Measurements from ENCODE around the gene CYBC1. TPM values are rescaled to one million over a fixed set of nuclear protein-coding genes. Genes with fewer than 3 reads are reported as not detected.

The CYBC1 gene
- polyA plus RNA-seq, 3 donors, result 160 to 225 (median 217) TPM

GRCh38 chr17:82449883-82450356 lies 632 bp downstream of the CYBC1 start:
- peaks cover 22 to 27% of the 10 kb centered on the region in 2 donors for H3K36me3 ChIP-seq (replicated peaks in 1 of 2; ENCODE audit: control insufficient read depth in 1 of 2, insufficient read depth in 2 of 2, low read length in 2 of 2)
- peak overlapping the region; percentile 79 to 87 for H3K27ac ChIP-seq (ENCODE audit: low read depth in 1 of 2, low read length in 2 of 2)
- TF ChIP-seq CTCF (IDR thresholded peaks at IDR 0.05), result no peak
- H3K9me3 ChIP-seq (replicated peaks in 1 of 2; ENCODE audit: control insufficient read depth in 1 of 2, insufficient read depth in 1 of 2, low read length in 2 of 2), result no peaks in the 10 kb centered on the region
- peaks cover 52% of the 10 kb centered on the region for H3K79me2 ChIP-seq (ENCODE audit: insufficient read depth, low read length)
- peak overlapping the region; percentile 80 to 97 (median 92) for H3K27ac Mint-ChIP-seq
- 0% methylated on average over 5 of the region's 18 CpGs for WGBS (ENCODE audit: insufficient coverage)
- H3K27me3 ChIP-seq (ENCODE audit: control insufficient read depth in 2 of 2, insufficient read depth in 2 of 2, low read length in 2 of 2), result no peaks in the 10 kb centered on the region
- H3K9ac ChIP-seq (ENCODE audit: insufficient read depth, low read length, poor library complexity, severe bottlenecking), result peak overlapping the region; percentile 92
- peaks cover 52% of the 10 kb centered on the region for H4K20me1 ChIP-seq (ENCODE audit: insufficient read depth, low read length)
- H2AFZ ChIP-seq (ENCODE audit: insufficient read depth, low read depth, low read length, poor library complexity, severe bottlenecking), result peak overlapping the region; percentile 79
- H3K36me3 Mint-ChIP-seq, result peaks cover 12 to 32% of the 10 kb centered on the region in 2 donors
- H3K4me1 ChIP-seq (ENCODE audit: control insufficient read depth in 1 of 2, insufficient read depth in 2 of 2, low read length in 2 of 2), result peaks cover 28 to 38% of the 10 kb centered on the region in 2 donors
- intact Hi-C loops (cut with micrococcal nuclease), result loop anchor here (1.0 to 10.0 kb wide), 7 partner anchors 8 to 415 kb away; partner anchors contain the start of genes HEXD (in 2 of the 2), OGFOD3 (in 2 of the 2), DCXR (in 1 of the 2) and NARF (in 1 of the 2)
- H3K9me3 Mint-ChIP-seq, result peaks cover 0 to 6% (median 2%) of the 10 kb centered on the region in 7 donors
- H3K4me3 ChIP-seq (replicated peaks in 1 of 3; ENCODE audit: low read depth in 2 of 3, low read length in 3 of 3), result peak overlapping the region; percentile 78 to 100 (median 79)
- peaks cover 0 to 1% (median 0%) of the 10 kb centered on the region in 3 donors for H3K27me3 Mint-ChIP-seq (ENCODE audit: low read depth in 3 of 3)
- H3K4me3 Mint-ChIP-seq, result peak overlapping the region; percentile 93 to 99
- peak in 1 of 3 donors; percentile 23 for DNase-seq
- H3K4me2 ChIP-seq (replicated peaks; ENCODE audit: extremely low read depth, low read length, poor library complexity, severe bottlenecking), result peak overlapping the region; percentile 98
- peaks cover 24% of the 10 kb centered on the region for H3K4me1 Mint-ChIP-seq

DNA sequence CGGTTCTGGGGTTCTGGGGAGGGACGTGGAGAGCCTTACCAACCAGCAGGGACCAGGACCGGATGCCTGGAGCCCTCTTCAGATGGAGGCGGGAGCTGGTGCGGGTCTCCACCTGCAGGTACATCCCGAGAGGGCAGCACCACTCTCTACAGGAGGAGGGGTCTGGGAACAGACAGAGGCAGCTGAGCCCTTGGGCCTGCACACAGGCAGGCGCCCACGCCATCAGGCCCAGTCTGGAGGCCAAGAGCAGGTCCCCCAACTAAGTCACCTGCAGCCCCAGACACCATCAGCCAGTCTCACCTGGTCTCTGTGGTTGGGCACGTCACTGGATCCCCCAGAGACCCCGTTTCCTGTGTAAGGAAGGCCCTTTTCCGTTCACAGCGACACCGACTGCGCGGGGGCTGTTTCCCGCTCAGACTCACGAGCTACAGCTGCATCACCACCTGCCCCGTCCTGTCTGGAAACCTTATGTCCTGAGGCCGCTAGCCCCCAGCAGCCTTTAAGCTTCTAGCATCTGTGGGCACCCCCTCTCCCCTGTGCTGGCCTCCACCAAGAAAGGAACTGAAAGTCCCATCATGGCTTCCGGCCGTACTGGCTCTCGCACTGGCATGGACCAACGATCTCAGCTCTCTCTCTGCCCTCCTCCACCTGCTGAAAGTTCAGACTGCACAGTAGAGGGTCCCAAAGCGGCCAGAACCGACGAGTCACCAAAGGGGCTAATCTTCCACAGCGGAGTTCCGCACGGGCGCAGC lies 1.2 kb downstream of the CYBC1 start:
- H3K9me3 Mint-ChIP-seq, result peaks cover 0 to 6% (median 2%) of the 10 kb centered on the region in 7 donors
- Histone ChIP-seq H3K4me2 (replicated peaks; ENCODE audit: extremely low read depth, low read length, poor library complexity, severe bottlenecking) (peak overlapping the region; percentile 98), H3K79me2 (ENCODE audit: insufficient read depth, low read length) (peaks cover 58% of the 10 kb centered on the region), H3K4me1 (ENCODE audit: control insufficient read depth in 1 of 2, insufficient read depth in 2 of 2, low read length in 2 of 2) (peaks cover 28 to 38% of the 10 kb centered on the region in 2 donors), H3K9ac (ENCODE audit: insufficient read depth, low read length, poor library complexity, severe bottlenecking) (peak overlapping the region; percentile 92), H3K4me3 (replicated peaks in 1 of 3; ENCODE audit: low read depth in 2 of 3, low read length in 3 of 3) (peak overlapping the region; percentile 78 to 100 (median 79)), H3K27me3 (ENCODE audit: control insufficient read depth in 2 of 2, insufficient read depth in 2 of 2, low read length in 2 of 2) (no peaks in the 10 kb centered on the region), H3K36me3 (replicated peaks in 1 of 2; ENCODE audit: control insufficient read depth in 1 of 2, insufficient read depth in 2 of 2, low read length in 2 of 2) (peaks cover 29 to 33% of the 10 kb centered on the region in 2 donors), H3K9me3 (replicated peaks in 1 of 2; ENCODE audit: control insufficient read depth in 1 of 2, insufficient read depth in 1 of 2, low read length in 2 of 2) (no peaks in the 10 kb centered on the region), H2AFZ (ENCODE audit: insufficient read depth, low read depth, low read length, poor library complexity, severe bottlenecking) (peak overlapping the region; percentile 79), H4K20me1 (ENCODE audit: insufficient read depth, low read length) (peaks cover 58% of the 10 kb centered on the region), H3K27ac (ENCODE audit: low read depth in 1 of 2, low read length in 2 of 2) (peak overlapping the region; percentile 79 to 87)
- intact Hi-C loops (cut with micrococcal nuclease), result no loop called here
- H3K27me3 Mint-ChIP-seq (ENCODE audit: low read depth in 3 of 3), result peaks cover 0 to 1% (median 0%) of the 10 kb centered on the region in 3 donors
- peak; percentile 36 to 60 (median 40) for DNase-seq
- H3K4me1 Mint-ChIP-seq, result peaks cover 24% of the 10 kb centered on the region
- peaks cover 14 to 38% of the 10 kb centered on the region in 2 donors for H3K36me3 Mint-ChIP-seq
- H3K4me3 Mint-ChIP-seq, result peak overlapping the region; percentile 93 to 99
- peak overlapping the region; percentile 80 to 97 (median 92) for H3K27ac Mint-ChIP-seq
- WGBS (ENCODE audit: insufficient coverage), result 2% methylated on average over 30 of the region's 30 CpGs
- TF ChIP-seq CTCF (IDR thresholded peaks at IDR 0.05), result no peak
